Caco-2 (cell line): ENCODE measurements around the gene HOXD11. TPM values are rescaled to one million over a fixed set of nuclear protein-coding genes. Genes with fewer than 3 reads are reported as not detected.

ENCODE experiments used
- BruUV-seq: library from RNA; stranded (reverse); fragments of 400-500 nt; replicated peaks from 2 replicates; lab custom pipeline; 2021; lab: Mats Ljungman, UMichigan
- CTCF ChIA-PET: fragments of 300-600 bp; sonication (Branson Sonifier 250); formaldehyde crosslinking; loops from one replicate; lab custom pipeline; 2022; ENCODE audit warnings: antibody characterized with exemption; lab: Charles Lee
- POLR2A ChIA-PET: fragments of 300-600 bp; sonication (Branson Sonifier 250); formaldehyde crosslinking; loops from one replicate; lab custom pipeline; 2022; ENCODE audit warnings: antibody characterized with exemption; lab: Charles Lee
- DNase-seq, 2 experiments: peaks; one replicate each; pipeline versions ENCODE4 v3.0.0 to v3.0.0-alpha.2; 2020 to 2022
- H3K27me3 ChIP-seq: replicated peaks from 2 replicates; pipeline ENCODE4 v1.6.0; 2011; ENCODE audit warnings: low read length; ENCODE audit not compliant: control insufficient read depth, insufficient read depth
- H3K36me3 ChIP-seq: 2 replicates; pipeline ENCODE4 v1.5.1; 2011; ENCODE audit warnings: low read length; ENCODE audit not compliant: control insufficient read depth, insufficient read depth
- H3K4me1 ChIP-seq: fragments of 250-450 bp; sonication (Bioruptor Pico); 2 replicates; pipeline ENCODE4 v1.5.1; 2020; ENCODE audit warnings: mild to moderate bottlenecking
- H3K4me3 ChIP-seq: 2 replicates; pipeline ENCODE4 v1.5.1; 2011; ENCODE audit warnings: low read depth, mild to moderate bottlenecking, control low read depth, low read length
- H3K9me3 ChIP-seq: fragments of 250-450 bp; sonication (Bioruptor Pico); 2 replicates; pipeline ENCODE4 v1.5.1; 2020; ENCODE audit warnings: mild to moderate bottlenecking, moderate library complexity
- H3K27ac Mint-ChIP-seq: one replicate; pipeline ENCODE4 v1.8.0; 2022; ENCODE audit warnings: mixed read lengths; ENCODE audit not compliant: unreplicated experiment
- H3K27me3 Mint-ChIP-seq: one replicate; pipeline ENCODE4 v1.8.0; 2022; ENCODE audit warnings: mixed read lengths; ENCODE audit not compliant: insufficient read depth, unreplicated experiment
- H3K36me3 Mint-ChIP-seq: one replicate; pipeline ENCODE4 v1.8.0; 2022; ENCODE audit warnings: mild to moderate bottlenecking, mixed read lengths; ENCODE audit not compliant: insufficient read depth, unreplicated experiment
- H3K4me1 Mint-ChIP-seq: one replicate; pipeline ENCODE4 v1.8.0; 2022; ENCODE audit warnings: low read depth, mixed read lengths; ENCODE audit not compliant: unreplicated experiment
- H3K4me3 Mint-ChIP-seq: one replicate; pipeline ENCODE4 v1.8.0; 2022; ENCODE audit warnings: mild to moderate bottlenecking, moderate library complexity, mixed read lengths; ENCODE audit not compliant: unreplicated experiment
- H3K9me3 Mint-ChIP-seq: one replicate; pipeline ENCODE4 v1.8.0; 2022; ENCODE audit warnings: mixed read lengths; ENCODE audit not compliant: unreplicated experiment
- CTCF ChIP-seq, 2 experiments: fragments of 200-600 bp in 1 of 2; IDR thresholded peaks; 1 replicate in 1 of 2; 2 replicates in 1 of 2; pipeline versions ENCODE4 v1.5.1 to v1.8.0; 2011 to 2022; ENCODE audit warnings: antibody characterized with exemption in 1 of 2, control low read depth in 1 of 2, inconsistent platforms in 1 of 2, low read depth in 1 of 2, low read length in 1 of 2, mild to moderate bottlenecking in 1 of 2, moderate library complexity in 1 of 2; ENCODE audit not compliant: insufficient read depth in 1 of 2, severe bottlenecking in 1 of 2, unreplicated experiment in 1 of 2
- intact Hi-C: fragments of 100-400 bp; cut with micrococcal nuclease; formaldehyde crosslinking; loops from one replicate; pipeline ENCODE4 v1.10.0; 2022; ENCODE audit not compliant: unreplicated experiment
- total RNA-seq: library from RNA; stranded (reverse); gene quantifications from 2 replicates; pipeline ENCODE4 v1.2.3, GENCODE V29; 2022

The HOXD11 gene
- total RNA-seq, 1 experiment from 2014 or later, result not detected

GRCh38 chr2:176124110-176124946, 17.2 kb downstream of the HOXD11 start:
- peak overlapping the region; percentile 72 for H3K4me3 Mint-ChIP-seq
- peaks cover 16% of the 10 kb centered on the region for H3K4me1 Mint-ChIP-seq
- peaks cover 22% of the 10 kb centered on the region for H3K4me1 ChIP-seq
- no peaks in the 10 kb centered on the region for H3K9me3 ChIP-seq
- no peak overlapping the region for H3K27ac Mint-ChIP-seq
- CTCF ChIA-PET, result interaction anchor here (0.5 kb wide), 1 partner anchor 50 kb away, joined by 3 read pairs; no protein-coding TSS in a partner anchor
- intact Hi-C loops, result loop anchor here (10.0 kb wide), 2 partner anchors 260 to 690 kb away; no protein-coding TSS in a partner anchor
- POLR2A ChIA-PET, result no interaction called here
- no TSS peak for BruUV-seq
- no peak for TF ChIP-seq CTCF (IDR thresholded peaks at IDR 0.05; ENCODE audit: insufficient read depth in 1 of 2, low read depth in 1 of 2, low read length in 1 of 2, severe bottlenecking in 1 of 2, unreplicated experiment in 1 of 2)
- peaks cover 71% of the 10 kb centered on the region for H3K27me3 Mint-ChIP-seq
- H3K36me3 ChIP-seq, result no peaks in the 10 kb centered on the region
- no peak for DNase-seq
- H3K4me3 ChIP-seq, result no peak overlapping the region
- H3K9me3 Mint-ChIP-seq, result no peaks in the 10 kb centered on the region
- H3K27me3 ChIP-seq, result peaks cover 18% of the 10 kb centered on the region
- H3K36me3 Mint-ChIP-seq, result no peaks in the 10 kb centered on the region

- no peak overlapping the region for H3K4me3 ChIP-seq
- no peaks in the 10 kb centered on the region for H3K9me3 ChIP-seq
- Mint-ChIP-seq H3K27me3 (peaks cover 62% of the 10 kb centered on the region), H3K9me3 (no peaks in the 10 kb centered on the region), H3K36me3 (no peaks in the 10 kb centered on the region), H3K4me1 (peaks cover 16% of the 10 kb centered on the region), H3K4me3 (no peak overlapping the region), H3K27ac (no peak overlapping the region)
- no TSS peak for BruUV-seq
- H3K36me3 ChIP-seq, result no peaks in the 10 kb centered on the region
- peaks cover 23% of the 10 kb centered on the region for H3K4me1 ChIP-seq
- no peak for TF ChIP-seq CTCF (IDR thresholded peaks at IDR 0.05; ENCODE audit: insufficient read depth in 1 of 2, low read depth in 1 of 2, low read length in 1 of 2, severe bottlenecking in 1 of 2, unreplicated experiment in 1 of 2)
- ChIA-PET CTCF (interaction anchor here (4.0 kb wide), 1 partner anchor 331 kb away, joined by 64 read pairs; no protein-coding TSS in a partner anchor), POLR2A (no interaction called here)
- intact Hi-C loops, result loop anchor here (10.0 kb wide), 2 partner anchors 260 to 690 kb away; no protein-coding TSS in a partner anchor
- no peak for DNase-seq
- peaks cover 19% of the 10 kb centered on the region for H3K27me3 ChIP-seq
Observed at GRCh38 chr2:176124947-176125771, 18.1 kb downstream of the HOXD11 start.

- no TSS peak for BruUV-seq
- peaks cover 27% of the 10 kb centered on the region for H3K4me1 ChIP-seq
- Mint-ChIP-seq H3K27ac (no peak overlapping the region), H3K9me3 (no peaks in the 10 kb centered on the region), H3K27me3 (peaks cover 58% of the 10 kb centered on the region), H3K36me3 (no peaks in the 10 kb centered on the region), H3K4me3 (no peak overlapping the region), H3K4me1 (peaks cover 16% of the 10 kb centered on the region)
- no peak for DNase-seq
- no peak for TF ChIP-seq CTCF (IDR thresholded peaks at IDR 0.05; ENCODE audit: insufficient read depth in 1 of 2, low read depth in 1 of 2, low read length in 1 of 2, severe bottlenecking in 1 of 2, unreplicated experiment in 1 of 2)
- POLR2A ChIA-PET, result no interaction called here
- no peak overlapping the region for H3K4me3 ChIP-seq
- no peaks in the 10 kb centered on the region for H3K9me3 ChIP-seq
- no peaks in the 10 kb centered on the region for H3K36me3 ChIP-seq
- H3K27me3 ChIP-seq, result peaks cover 20% of the 10 kb centered on the region
- intact Hi-C loops, result loop anchor here (2.0 to 10.0 kb wide), 3 partner anchors 259 to 1021 kb away; no protein-coding TSS in a partner anchor
- CTCF ChIA-PET, result interaction anchor here (4.0 kb wide), 1 partner anchor 330 kb away, joined by 64 read pairs; no protein-coding TSS in a partner anchor
Observed at GRCh38 chr2:176125772-176126054, 18.6 kb downstream of the HOXD11 start.
